Measurements from ENCODE around the gene OR52D1. TPM values are rescaled to one million over a fixed set of nuclear protein-coding genes. Genes with fewer than 3 reads are reported as not detected.

Gene OR52D1
- total RNA-seq, 4 donors from 2014 or later = not detected

GRCh38 chr11:5536482-5536881 is 48.0 kb downstream of the OR52D1 start:
- Histone ChIP-seq H3K9me3 (no peaks in the 10 kb centered on the region), H3K27ac (no peak overlapping the region), H3K36me3 (no peaks in the 10 kb centered on the region), H3K27me3 (no peaks in the 10 kb centered on the region), H3K4me1 (no peaks in the 10 kb centered on the region), H3K4me3 (no peak overlapping the region)
- no peak for ATAC-seq
- TF ChIP-seq POLR2A (IDR thresholded peaks at IDR 0.05) = no peak
- TF ChIP-seq POLR2AphosphoS5 (IDR thresholded peaks at IDR 0.05) = no peak
- no peak for TF ChIP-seq CTCF (IDR thresholded peaks at IDR 0.05)
- no peak for TF ChIP-seq EP300 (IDR thresholded peaks at IDR 0.05)

Other genes with a start within 250 kb of the OR52D1 start
- not detected for gene HBG1, start 238.8 kb upstream of the OR52D1 start, total RNA-seq
- not detected for gene HBG2, start 233.9 kb upstream of the OR52D1 start, total RNA-seq
- under 1 TPM in 1 of 4 donors, not detected in 3; 0.67 TPM for gene HBE1, start 218.7 kb upstream of the OR52D1 start, total RNA-seq
- gene OR51B4, start 186.7 kb upstream of the OR52D1 start, total RNA-seq = not detected
- under 1 TPM in 1 of 4 donors, not detected in 3; 0.67 TPM for gene OR51B2, start 164.4 kb upstream of the OR52D1 start, total RNA-seq
- not detected for gene OR51B5, start 145.2 kb upstream of the OR52D1 start, total RNA-seq
- not detected for gene OR51B6, start 137.2 kb upstream of the OR52D1 start, total RNA-seq
- gene OR51M1, start 104.9 kb upstream of the OR52D1 start, total RNA-seq = not detected
- gene OR51Q1, start 66.6 kb upstream of the OR52D1 start, total RNA-seq = not detected
- gene OR51I1, start 47.2 kb upstream of the OR52D1 start, total RNA-seq = not detected
- gene OR51I2, start 39.4 kb upstream of the OR52D1 start, total RNA-seq = not detected
- under 1 TPM in 3 of 4 donors, not detected in 1; 0.15 to 0.62 (median 0.40) TPM for gene UBQLN3, start 21.3 kb downstream of the OR52D1 start, total RNA-seq
- gene UBQLNL, start 28.0 kb downstream of the OR52D1 start, total RNA-seq = under 1 TPM in 3 of 4 donors, not detected in 1; 0.27 to 0.62 (median 0.31) TPM
- gene OR52H1, start 59.9 kb downstream of the OR52D1 start, total RNA-seq = under 1 TPM in 1 of 4 donors, not detected in 3; 0.54 TPM
- not detected for gene OR52B6, start 92.2 kb downstream of the OR52D1 start, total RNA-seq
- 1 to 10 TPM; 1.6 to 5.6 (median 2.1) TPM for gene TRIM6, start 108.0 kb downstream of the OR52D1 start, total RNA-seq
- gene TRIM34, start 136.3 kb downstream of the OR52D1 start, total RNA-seq = 1 to 10 TPM; 3.8 to 9.2 (median 4.5) TPM
- gene TRIM5, start 196.4 kb downstream of the OR52D1 start, total RNA-seq = 10 to 100 TPM in 3 of 4 donors, 1 to 10 TPM in 1; 8.9 to 21.4 (median 14.9) TPM
- 10 to 100 TPM; 31.6 to 50.4 (median 32.1) TPM for gene TRIM22, start 201.1 kb downstream of the OR52D1 start, total RNA-seq
- gene OR56B1, start 247.8 kb downstream of the OR52D1 start, total RNA-seq = under 1 TPM in 2 of 4 donors, not detected in 2; 0.13 to 0.19 TPM

Measured in gastroesophageal sphincter (tissue), 4 donors.